ENCODE measurements around the gene MLLT11. TPM values are rescaled to one million over a fixed set of nuclear protein-coding genes. Genes with fewer than 3 reads are reported as not detected.
A peak's percentile ranks its signal among the peaks of the same experiment; 100 is the strongest.

Gene MLLT11
- total RNA-seq, 1 donor from 2014 or later: 37.0 TPM

GRCh38 chr1:151032164-151032563 lies 28.0 kb upstream of the MLLT11 start:
- DNase-seq (ENCODE audit: low spot score): no peak
- Histone ChIP-seq H3K9ac (no peak overlapping the region), H2AFZ (replicated peaks) (no peak overlapping the region), H4K20me1 (ENCODE audit: low read depth) (no peaks in the 10 kb centered on the region), H3K79me2 (ENCODE audit: low read depth) (no peaks in the 10 kb centered on the region), H3K4me2 (no peak overlapping the region), H3K4me3 (no peak overlapping the region), H3K9me3 (ENCODE audit: low read depth) (no peaks in the 10 kb centered on the region), H3K27me3 (no peaks in the 10 kb centered on the region), H3K36me3 (no peaks in the 10 kb centered on the region), H3K4me1 (no peaks in the 10 kb centered on the region), H3K27ac (no peak overlapping the region), H3F3A (ENCODE audit: low read depth) (no peaks in the 10 kb centered on the region)
- Mint-ChIP-seq H3K4me3 (no peak overlapping the region), H3K27me3 (ENCODE audit: insufficient read depth, low read depth) (peaks cover 2% of the 10 kb centered on the region), H3K9me3 (no peaks in the 10 kb centered on the region), H3K27ac (no peak overlapping the region), H3K36me3 (peaks cover 23% of the 10 kb centered on the region), H3K4me1 (no peaks in the 10 kb centered on the region)
- TF ChIP-seq EZH2 (IDR thresholded peaks at IDR 0.05): no peak
- no peak for TF ChIP-seq EZH2phosphoT487 (IDR thresholded peaks at IDR 0.05)
- no peak for TF ChIP-seq CTCF (IDR thresholded peaks at IDR 0.05)

- Mint-ChIP-seq H3K4me1 (no peaks in the 10 kb centered on the region), H3K27me3 (ENCODE audit: insufficient read depth, low read depth) (peaks cover 2% of the 10 kb centered on the region), H3K36me3 (peaks cover 12% of the 10 kb centered on the region), H3K27ac (no peak overlapping the region), H3K4me3 (no peak overlapping the region), H3K9me3 (no peaks in the 10 kb centered on the region)
- H3K4me3 ChIP-seq: no peak overlapping the region
- H3K79me2 ChIP-seq (ENCODE audit: low read depth): no peaks in the 10 kb centered on the region
- H3K9ac ChIP-seq: no peak overlapping the region
- no peak overlapping the region for H3K4me2 ChIP-seq
- no peak overlapping the region for H2AFZ ChIP-seq (replicated peaks)
- no peaks in the 10 kb centered on the region for H3K27me3 ChIP-seq
- no peaks in the 10 kb centered on the region for H3K4me1 ChIP-seq
- H3K36me3 ChIP-seq: no peaks in the 10 kb centered on the region
- TF ChIP-seq EZH2 (IDR thresholded peaks at IDR 0.05) (no peak), CTCF (IDR thresholded peaks at IDR 0.05) (no peak), EZH2phosphoT487 (IDR thresholded peaks at IDR 0.05) (no peak)
- no peak for DNase-seq (ENCODE audit: low spot score)
- H4K20me1 ChIP-seq (ENCODE audit: low read depth): no peaks in the 10 kb centered on the region
- H3F3A ChIP-seq (ENCODE audit: low read depth): no peaks in the 10 kb centered on the region
- no peaks in the 10 kb centered on the region for H3K9me3 ChIP-seq (ENCODE audit: low read depth)
- no peak overlapping the region for H3K27ac ChIP-seq
Measured at GRCh38 chr1:151035167-151035566, 25.0 kb upstream of the MLLT11 start.

GRCh38 chr1:151036356-151036755 lies 23.8 kb upstream of the MLLT11 start, which contains the start of gene BNIPL:
Gene BNIPL (plus strand): TSS chr1:151036586. CDS start chr1:151036726, 140 bp downstream.
- Histone ChIP-seq H3K27ac (no peak within 1 kb of the TSS), H3K4me1 (no peaks in the 10 kb centered on the region), H4K20me1 (ENCODE audit: low read depth) (no peaks in the 10 kb centered on the region), H3K36me3 (no peaks in the 10 kb centered on the region), H2AFZ (replicated peaks) (no peak within 1 kb of the TSS), H3K4me3 (no peak within 1 kb of the TSS), H3K9me3 (ENCODE audit: low read depth) (no peaks in the 10 kb centered on the region), H3K9ac (no peak within 1 kb of the TSS), H3K79me2 (ENCODE audit: low read depth) (no peaks in the 10 kb centered on the region), H3K4me2 (no peak within 1 kb of the TSS), H3F3A (ENCODE audit: low read depth) (no peaks in the 10 kb centered on the region), H3K27me3 (no peaks in the 10 kb centered on the region)
- TF ChIP-seq EZH2phosphoT487 (IDR thresholded peaks at IDR 0.05): no peak
- no peak for TF ChIP-seq EZH2 (IDR thresholded peaks at IDR 0.05)
- TF ChIP-seq CTCF (IDR thresholded peaks at IDR 0.05): no peak
- peaks cover 12% of the 10 kb centered on the region for H3K36me3 Mint-ChIP-seq
- peak within 1 kb of the TSS; percentile 4 for H3K4me3 Mint-ChIP-seq
- H3K9me3 Mint-ChIP-seq: no peaks in the 10 kb centered on the region
- no peak for DNase-seq (ENCODE audit: low spot score)
- H3K27me3 Mint-ChIP-seq (ENCODE audit: insufficient read depth, low read depth): peaks cover 2% of the 10 kb centered on the region
- peak within 1 kb of the TSS; percentile 34 for H3K27ac Mint-ChIP-seq
- H3K4me1 Mint-ChIP-seq: no peaks in the 10 kb centered on the region
